NCI-H2227 (cell line): ENCODE data around the gene CCDC183.
"Not testable (repeated sequence)": the region's sequence is repeated elsewhere in the genome, so short reads cannot be mapped to it uniquely, and the experiment has no call there.

ENCODE experiments used
- DNase-seq: peaks from one replicate; lab custom pipeline; 2025; ENCODE audit not compliant: unreplicated experiment; lab: John Stamatoyannopoulos, UW

Gene CCDC183

DNA sequence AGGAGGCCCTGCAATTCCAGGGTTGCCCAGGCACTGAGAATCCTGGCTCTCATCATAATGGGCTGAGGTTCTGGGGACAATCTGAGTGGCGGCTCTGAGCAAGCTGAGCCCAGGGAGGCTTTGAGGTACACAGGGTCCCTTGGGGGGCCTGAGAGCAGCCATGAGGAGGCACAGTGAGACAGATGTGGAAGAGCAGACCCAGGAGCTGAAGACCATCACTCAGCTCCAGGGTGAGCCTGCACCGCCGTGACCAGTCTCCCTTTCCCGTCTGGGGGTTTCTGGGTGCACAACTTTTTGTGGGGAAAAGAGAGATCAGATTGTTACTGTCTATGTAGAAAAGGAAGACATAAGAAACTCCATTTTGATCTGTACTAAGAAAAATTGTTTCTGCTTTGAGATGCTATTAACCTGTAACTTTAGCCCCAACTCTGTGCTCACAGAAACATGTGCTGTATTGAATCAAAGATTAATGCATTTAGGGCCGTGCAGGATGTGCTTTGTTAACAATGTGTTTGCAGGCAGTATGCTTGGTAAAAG is at the start of gene CCDC183:
Gene CCDC183, plus strand, starts transcription at position 101 of the 537 bp plus-strand sequence. Its CDS starts 60 bp downstream, at position 161.
- DNase-seq = no peak

DNA sequence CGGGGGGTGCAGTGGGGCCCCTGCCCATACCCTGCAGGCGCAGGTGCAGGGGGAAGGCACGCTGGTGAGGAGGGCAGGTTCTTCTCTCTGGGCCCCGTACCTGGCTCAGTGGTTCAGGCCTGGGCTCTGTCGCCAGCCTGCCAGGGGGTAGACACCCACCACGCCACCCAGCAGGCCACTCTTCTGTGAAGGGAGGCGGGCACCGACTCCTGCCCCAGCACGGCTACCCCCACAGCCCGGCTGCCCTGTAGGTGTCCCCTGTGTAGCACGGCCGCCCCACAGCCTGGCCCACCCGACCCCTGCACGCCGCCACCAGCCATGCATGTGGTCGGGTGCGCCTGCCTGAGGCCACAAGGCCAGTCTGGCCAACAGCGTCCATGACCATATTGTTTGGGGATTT is 49.5 kb upstream of the CCDC183 start:
- no peak for DNase-seq

DNA sequence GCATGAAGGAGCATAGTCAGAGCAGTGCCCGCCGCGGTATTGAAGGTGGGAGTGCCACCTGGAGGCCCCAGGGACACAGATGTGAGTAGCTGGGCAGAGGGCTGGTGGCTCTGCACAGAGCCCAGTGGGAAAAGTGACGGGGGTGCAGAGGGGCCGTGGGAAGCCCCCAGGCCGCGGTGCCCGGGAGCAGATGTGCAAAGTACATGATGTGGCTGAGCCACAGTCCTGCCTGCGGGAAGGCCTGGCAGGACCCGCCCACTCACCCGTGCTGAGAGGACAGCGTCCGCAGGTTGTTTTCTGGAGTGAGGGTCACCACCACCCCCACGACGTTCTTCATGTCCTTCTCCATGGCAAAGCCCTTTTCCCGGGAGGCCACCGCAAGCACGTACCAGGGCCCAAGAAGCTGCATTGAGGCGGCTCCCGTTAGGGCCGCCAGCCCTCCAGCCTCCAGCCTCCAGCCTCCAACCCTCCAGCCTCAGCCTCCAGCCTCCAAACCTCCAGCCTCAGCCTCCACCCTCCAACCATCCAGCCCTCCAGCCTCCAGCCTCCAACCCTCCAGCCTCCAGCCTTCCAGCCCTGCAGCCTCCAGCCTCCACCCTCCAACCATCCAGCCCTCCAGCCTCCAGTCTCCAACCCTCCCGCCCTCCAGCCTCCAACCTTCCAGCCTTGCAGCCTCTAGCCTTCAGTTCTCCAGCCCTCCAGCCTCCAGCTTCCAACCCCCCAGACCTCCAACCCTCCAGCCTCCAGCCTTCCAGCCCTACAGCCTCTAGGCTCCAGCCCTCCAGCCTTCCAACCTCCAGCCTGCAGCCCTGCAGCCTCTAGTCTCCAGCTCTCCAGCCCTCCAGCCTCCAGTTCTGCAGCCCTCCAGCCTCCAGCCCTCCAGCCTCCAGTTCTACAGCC is 48.7 kb upstream of the CCDC183 start:
- DNase-seq = no peak

DNA sequence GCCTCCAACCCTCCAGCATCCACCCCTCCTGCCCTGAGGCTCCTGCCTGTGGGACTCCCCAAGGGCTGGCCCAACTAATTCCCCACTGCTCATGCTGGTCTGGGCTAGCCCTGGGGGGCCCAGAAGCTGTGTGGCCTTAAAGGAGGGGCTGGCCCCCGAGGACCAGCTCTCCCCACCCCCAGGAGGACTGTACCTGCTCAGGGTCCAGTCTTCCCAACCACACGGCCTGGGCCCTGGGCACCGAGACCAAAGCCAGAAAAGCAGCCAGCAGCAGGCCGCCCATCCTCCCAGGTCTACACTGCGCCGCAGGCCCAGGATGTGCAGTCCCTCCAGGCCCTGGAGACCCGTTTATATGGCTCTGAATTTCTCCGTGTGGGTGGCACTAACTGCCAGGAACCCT is 47.9 kb upstream of the CCDC183 start, which contains the start of gene LCN6:
Gene LCN6, minus strand, starts transcription at position 325 of the 400 bp plus-strand sequence. Its CDS starts 42 bp downstream, at position 283.
- DNase-seq = no peak

DNA sequence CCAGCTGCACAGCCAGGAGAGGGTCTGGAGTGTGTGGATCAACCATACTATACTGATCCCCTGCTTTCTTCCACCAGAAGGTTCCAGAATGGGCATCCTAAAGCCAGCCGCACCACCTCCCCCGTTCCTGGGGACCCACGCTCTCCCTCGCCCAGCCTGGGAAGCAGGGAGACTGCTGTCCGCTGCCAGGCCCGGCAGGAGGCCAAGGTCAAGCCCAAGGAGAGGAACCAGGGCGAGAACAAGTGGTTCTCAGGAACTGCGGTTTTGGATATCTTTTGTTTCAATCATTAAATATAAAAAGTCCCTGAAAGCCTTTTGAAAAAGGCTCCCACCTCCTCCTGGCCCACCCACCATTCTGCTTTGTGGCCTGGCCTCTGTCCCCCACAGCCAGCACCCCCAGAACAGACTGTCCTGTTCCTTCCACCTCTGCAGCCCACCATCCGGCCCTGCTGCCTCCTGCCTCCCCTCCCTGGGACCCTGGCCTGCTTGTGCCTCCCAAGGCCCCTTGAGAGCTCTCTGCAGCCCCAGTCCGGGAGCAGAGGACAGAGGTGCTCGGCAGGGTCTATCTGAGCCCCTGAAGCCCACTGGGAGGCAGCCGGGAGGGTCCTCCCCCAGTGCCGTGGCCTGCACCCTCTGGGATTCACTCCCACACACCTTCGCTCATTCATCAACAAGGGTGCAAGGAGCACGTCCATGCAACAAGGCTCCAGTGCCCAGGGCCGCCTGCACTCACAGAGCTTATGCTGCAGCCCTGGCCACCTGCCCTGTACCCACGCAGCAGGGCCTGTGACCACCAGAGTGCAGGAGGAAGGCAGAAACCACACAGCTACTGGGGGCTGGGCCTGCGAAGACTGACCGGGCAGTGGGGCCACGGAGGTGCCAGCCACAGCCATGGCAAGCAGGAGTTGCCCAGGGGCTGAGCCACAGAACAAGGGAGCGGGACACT is 47.2 kb upstream of the CCDC183 start:
- no peak for DNase-seq

DNA sequence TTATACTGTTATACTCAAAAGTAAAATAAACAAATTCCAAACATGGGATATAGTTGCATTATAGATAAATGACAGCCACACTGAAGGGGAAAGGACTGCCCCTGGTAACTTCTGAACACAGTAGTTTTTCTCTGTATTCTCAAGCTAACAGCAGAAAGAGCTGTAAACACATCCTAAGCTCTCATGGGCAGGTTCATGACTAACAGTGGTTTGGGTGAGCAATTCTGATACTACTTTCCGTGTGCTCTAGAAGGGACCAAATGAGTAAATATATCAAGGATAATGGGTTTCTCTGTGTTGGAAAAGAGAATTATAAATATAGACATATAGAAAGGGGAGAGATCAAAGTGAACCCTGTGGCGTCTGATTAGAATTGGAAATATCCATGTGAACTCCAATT is 45.6 kb upstream of the CCDC183 start:
- no peak for DNase-seq

DNA sequence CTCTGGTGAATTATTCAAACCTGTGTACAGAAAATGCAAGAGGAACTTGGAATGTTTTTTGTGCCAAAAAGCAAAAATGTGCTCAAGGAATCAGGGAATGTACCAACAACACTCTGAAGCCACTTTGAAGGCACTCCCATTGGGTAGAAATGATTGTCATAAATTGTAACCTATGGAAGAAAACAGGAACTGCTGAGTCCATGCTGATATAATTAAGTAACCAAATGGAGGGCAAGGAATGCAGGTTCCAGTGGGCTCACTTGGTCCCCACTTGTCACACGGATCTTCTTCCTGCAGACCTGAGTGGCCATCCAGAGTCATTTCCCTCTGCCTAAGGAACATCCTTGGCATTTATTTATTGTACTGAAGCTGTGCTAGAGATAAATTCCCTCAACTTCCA is 44.9 kb upstream of the CCDC183 start:
- no peak for DNase-seq

DNA sequence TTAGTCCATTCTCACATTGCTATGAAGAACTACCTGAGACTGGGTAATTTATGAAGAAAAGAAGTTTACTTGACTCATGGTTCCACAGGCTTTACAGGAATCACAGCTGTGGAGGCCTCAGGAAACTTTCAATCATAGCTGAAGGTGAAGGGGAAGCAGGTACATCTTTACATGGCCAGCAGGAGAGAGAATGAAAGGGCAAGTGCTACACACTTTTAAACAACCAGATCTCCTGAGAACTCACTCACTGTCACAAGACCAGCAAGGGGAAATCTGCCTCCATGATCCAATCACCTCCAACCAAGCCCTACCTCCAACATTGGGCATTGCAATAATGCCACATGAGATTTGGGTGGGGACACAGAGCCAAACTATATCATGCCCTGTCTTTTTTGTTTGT is 44.3 kb upstream of the CCDC183 start:
- no peak for DNase-seq

DNA sequence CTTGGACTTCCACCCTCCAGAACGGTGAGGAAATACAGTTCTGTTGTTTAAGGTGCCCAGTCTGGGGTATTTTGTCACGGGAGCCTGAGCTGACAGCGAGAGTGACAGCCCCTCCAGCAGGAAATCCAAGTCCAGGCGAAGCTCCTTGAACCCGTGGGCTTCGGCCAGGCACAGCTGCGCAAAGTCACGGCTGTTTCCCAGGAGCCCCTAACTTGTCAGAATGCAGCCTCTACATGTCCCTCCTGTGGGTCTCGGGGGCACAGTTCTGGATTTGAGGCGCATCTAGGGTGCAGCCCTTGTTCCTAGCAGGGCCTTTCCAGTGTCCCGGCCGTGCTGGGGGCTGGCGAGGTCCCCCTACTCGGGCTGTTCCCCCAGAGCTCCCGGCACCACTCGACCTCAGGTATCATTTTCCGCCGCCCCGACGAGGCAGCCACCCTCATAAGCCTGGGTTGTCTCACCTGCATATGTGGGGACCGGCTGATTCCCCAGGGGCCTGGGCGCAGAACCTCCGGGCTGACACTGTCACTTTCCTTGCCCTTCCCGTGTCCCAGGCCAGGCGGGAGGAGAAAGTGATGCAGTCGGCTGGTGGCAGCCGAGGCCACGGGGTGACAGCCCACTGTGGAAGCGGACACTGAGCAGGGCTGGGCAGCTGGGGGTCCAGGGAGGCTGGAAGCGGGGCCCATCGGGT is 42.6 kb upstream of the CCDC183 start:
- no peak for DNase-seq

DNA sequence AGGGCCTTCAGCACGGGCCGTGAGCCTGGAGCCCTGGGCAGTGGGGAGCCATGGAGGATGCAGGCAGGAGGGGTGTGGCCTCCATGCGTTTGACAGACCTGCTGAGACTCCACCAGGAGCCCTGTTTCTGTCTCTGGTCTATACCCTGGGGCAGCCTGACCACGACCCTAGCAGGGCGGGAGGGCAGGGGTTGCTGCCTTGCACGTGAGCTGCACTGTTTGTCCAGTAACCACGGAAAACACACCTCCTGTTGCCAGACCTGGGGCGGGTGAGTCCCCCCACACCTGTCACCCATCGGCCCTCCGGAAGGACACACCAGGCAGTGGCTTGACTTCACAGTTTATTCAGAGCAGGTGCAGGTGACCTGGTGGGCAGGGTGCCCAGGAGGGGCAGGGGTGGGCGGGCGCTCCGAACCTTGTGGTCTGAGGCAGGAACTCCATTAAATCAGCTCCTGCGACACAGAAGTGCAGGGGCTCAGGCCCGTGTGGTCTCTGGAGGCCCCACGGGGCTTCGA is 42.0 kb upstream of the CCDC183 start:
- no peak for DNase-seq

DNA sequence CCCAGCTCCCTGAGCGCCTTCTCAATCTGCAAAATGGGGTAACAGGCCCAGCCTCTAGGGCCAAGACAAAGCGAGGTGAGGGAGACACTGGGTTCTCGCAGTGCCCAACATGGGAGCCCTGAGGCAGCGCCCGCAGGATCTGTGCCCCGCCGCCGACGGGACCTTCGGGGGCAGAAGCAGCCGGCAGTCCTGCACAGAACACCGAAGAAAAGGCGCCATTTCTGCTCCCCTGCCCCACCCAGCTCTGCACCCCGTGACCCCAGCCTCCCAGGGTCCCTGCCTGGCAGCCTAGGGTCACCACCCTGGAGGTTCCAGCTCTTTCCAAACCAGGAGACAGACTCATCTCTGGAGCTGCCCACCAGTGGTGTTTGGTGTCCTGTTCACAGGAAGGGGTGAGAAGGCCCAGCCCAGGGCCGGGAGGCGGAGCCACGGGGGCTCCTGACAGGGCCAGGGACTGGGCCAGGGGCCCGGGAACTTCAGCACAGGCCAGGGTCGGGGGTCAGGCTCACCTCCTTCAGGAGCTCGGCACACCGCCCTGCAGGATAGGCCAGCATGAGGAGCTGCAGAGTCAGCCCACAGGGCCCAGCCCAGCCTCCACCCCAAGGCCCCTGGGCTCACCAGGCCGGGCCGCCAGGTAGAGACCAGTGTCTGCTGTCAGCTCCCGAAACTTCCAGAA is 41.4 kb upstream of the CCDC183 start:
- no peak for DNase-seq

DNA sequence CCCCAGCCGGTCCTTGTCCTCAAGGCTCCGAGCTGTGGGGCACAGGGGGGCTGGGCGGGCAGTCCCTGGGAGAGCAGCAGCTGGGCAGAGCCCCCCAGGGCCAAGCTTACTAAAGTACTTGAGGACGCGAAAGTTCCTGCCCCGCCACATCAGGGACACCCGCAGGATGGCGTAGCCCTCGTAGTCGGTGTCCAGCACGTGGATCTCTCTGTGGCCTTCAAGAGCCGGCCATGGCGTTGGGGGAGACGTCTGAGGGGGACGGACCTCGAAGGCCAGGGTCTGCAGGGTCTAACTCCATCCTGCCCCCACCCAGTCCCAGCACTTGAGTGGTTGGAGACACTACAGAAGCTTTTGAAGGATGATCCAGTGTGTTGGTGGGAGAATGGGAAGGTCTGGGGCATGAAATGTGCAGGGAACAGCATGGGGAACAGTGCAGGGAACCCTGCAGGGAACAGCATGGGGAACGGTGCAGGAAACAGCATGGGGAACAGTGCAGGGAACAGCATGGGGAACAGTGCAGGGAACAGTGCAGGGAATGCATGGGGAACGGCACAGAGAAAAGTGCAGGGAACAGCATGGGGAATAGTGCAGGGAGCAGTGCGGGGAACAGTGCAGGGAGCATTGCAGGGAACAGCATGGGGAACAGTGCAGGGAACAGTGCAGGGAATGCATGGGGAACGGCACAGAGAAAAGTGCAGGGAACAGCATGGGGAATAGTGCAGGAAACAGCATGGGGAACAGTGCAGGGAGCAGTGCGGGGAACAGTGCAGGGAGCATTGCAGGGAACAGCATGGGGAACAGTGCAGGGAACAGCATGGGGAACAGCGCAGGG is 40.6 kb upstream of the CCDC183 start:
- not testable (repeated sequence) for DNase-seq

DNA sequence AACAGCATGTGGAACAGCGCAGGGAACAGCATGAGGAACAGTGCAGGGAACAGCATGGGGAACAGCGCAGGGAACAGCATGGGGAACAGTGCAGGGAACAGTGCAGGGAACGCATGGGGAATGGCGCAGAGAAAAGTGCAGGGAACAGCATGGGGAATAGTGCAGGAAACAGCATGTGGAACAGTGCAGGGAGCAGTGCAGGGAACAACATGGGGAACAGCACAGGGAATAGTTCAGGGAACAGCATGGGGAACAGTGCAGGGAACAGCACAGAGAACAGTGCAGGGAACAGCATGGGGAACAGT is 40.1 kb upstream of the CCDC183 start:
- DNase-seq = no peak

DNA sequence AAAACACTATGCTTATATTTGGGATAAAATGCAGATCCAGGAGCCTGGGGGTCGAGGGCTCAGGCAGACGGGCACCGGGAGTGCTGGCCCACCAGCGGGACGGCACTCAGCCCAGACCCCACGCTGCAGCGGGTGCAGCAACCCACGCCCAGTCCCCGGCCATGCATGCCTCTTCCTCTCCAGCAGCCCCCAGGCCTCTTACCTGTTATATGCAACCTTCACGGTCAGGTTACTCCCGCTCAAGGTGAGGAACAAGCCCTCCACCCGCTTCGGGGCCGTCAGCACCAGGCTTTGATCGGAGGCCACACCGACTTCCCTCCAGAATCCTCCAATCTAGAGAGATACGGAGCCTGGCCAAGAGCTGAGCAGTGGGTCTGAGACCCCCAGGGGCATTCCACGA is 39.3 kb upstream of the CCDC183 start:
- no peak for DNase-seq

DNA sequence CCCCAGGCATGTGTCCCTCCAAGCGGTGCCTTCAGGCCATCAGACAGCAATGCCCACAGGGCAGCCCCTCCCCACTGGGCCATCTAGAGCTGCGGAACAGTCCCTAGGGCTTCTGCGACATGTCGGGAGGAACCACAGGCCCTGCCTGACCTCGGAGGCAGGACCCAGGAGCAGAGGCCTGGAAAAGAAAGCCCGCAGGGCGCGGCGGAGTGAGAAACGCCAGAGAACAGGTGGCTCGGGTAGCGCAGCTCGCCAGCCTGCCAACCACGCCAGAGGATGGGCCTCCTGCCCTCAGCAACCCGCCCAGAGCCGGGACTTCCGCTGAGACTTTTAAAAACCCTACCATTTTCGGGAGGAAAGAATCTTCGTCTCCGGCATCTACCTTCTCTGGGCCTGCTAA is 38.8 kb upstream of the CCDC183 start:
- DNase-seq = no peak

DNA sequence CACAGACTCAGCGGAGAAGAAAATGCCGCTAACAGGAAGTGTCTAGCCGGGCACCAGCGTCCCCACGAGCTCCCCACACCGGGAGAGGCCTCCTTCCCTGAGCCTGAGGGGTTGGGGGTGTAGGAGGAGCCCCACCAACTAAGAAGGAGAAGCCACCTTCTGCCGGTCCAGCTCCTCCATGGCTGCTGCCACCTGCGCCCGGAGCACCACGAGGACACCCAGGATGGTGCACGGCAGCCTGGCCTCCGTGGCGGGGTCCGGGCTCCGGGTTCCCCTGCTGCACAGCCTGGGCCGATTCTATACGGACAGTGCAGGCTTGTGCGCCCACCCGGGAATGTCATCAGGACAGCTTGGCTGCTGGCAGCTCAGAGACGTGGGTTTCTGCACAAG is 38.4 kb upstream of the CCDC183 start:
- no peak for DNase-seq

DNA sequence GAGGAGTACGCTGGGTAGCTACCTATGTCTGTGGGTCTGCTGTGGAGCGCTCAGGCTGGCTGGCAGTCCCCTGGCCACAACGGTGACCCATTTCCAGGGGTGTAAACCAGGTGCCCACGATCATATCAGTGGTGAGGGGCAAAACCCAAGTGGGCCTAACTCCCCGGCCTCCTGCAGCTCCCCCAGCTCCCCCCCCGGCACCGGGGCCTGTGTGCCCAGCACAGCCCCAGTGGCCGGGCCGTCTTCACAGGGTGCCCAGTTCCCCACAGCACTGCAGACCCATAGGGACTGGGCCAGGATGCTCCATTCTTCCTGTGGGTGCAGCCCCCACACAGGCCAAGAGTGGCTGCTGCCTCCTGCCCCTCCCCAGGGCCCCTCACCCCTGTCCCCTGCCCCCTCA is 37.1 kb upstream of the CCDC183 start:
- no peak for DNase-seq

DNA sequence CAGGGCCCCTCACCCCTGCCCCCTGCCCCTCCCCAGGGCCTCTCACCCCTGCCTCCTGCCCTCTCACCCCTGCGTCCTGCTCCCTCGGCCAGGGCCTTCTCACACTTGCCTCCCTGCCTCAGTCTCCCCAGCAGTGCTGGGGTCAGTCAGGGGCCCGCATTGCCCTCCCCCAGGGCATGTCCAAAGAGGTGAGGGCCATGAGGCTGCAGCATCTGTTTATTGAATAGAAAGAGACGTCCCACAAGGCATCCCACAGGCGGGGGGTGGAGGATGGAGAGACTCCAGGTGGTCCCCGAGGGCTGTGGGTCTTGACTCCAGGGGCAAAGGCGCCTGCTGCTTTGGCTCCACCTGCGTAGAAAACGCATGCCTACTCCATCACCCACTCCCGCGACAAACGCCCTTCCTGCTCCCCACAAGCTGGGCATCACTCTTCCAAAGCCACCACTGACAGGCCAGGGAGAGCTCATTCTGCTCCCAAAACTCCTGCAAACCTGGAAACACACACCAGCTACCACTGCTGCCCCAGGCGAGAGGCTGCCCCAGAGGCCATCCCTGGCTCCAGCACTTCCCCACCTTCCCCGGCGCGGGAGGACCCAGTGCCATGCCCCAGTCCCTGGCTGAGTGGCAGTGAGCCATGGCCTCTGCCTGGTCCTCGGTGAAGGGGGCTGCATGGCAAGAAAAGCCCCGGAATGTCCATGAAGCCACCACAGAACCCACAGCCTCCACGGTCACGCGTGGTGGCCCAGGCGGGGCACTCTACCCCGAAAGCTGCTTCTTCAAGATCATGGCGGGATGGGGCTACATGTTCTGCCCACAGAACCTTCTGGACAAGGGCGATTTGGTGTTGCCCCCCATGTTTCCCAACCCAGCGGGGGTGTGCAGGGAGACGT is 36.5 kb upstream of the CCDC183 start:
- DNase-seq = no peak
